Measurements from ENCODE around the gene RPP40. TPM values are rescaled to one million over a fixed set of nuclear protein-coding genes. Genes with fewer than 3 reads are reported as not detected.

The RPP40 gene
- total RNA-seq, 1 experiment from 2014 or later, result 37.9 TPM

DNA sequence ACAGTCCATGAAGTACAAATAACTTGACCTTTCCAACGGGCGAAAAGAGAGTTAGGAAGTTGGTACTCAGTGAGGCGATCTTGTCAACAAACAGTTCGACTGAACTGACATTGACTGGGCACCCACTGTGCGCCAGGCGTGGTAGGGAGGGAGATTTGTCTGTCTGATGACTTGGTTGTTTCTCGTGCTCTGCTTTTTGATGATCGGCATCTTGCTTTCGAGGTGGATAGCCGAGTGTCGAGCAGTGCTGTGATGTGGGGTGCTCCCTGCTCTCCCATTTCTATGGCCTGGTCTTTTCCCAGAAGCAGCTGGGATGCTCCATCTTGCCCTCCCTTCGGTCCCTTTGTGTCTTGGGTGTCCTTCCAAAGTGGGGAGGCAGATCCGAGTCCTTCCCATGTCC is 30.4 kb downstream of the RPP40 start:
- no peaks in the 10 kb centered on the region for H4K20me1 ChIP-seq (ENCODE audit: low read length)
- DNase-seq, result no peak
- CTCF ChIA-PET, result no interaction called here
- H3K9ac ChIP-seq (ENCODE audit: low read length), result no peak overlapping the region
- H3F3A ChIP-seq (ENCODE audit: low read length, unreplicated experiment), result no peaks in the 10 kb centered on the region
- no peak overlapping the region for H2AFZ ChIP-seq (ENCODE audit: low read length)
- H3K4me2 ChIP-seq (ENCODE audit: low read length), result no peak overlapping the region
- no peak for ATAC-seq
- no peaks in the 10 kb centered on the region for H3K36me3 ChIP-seq (ENCODE audit: low read depth, low read length)
- H3K4me1 ChIP-seq (ENCODE audit: insufficient read depth, low read length), result no peaks in the 10 kb centered on the region
- H3K27ac ChIP-seq (ENCODE audit: low read length), result no peak overlapping the region
- no peaks in the 10 kb centered on the region for H3K27me3 ChIP-seq (ENCODE audit: low read length)
- POLR2A ChIA-PET (ENCODE audit: unreplicated experiment), result no interaction called here
- H3K9me3 ChIP-seq (ENCODE audit: low read length), result no peaks in the 10 kb centered on the region
- H3K9me2 ChIP-seq (replicated peaks; ENCODE audit: low read length), result no peaks in the 10 kb centered on the region
- TF ChIP-seq, protein P1, sequence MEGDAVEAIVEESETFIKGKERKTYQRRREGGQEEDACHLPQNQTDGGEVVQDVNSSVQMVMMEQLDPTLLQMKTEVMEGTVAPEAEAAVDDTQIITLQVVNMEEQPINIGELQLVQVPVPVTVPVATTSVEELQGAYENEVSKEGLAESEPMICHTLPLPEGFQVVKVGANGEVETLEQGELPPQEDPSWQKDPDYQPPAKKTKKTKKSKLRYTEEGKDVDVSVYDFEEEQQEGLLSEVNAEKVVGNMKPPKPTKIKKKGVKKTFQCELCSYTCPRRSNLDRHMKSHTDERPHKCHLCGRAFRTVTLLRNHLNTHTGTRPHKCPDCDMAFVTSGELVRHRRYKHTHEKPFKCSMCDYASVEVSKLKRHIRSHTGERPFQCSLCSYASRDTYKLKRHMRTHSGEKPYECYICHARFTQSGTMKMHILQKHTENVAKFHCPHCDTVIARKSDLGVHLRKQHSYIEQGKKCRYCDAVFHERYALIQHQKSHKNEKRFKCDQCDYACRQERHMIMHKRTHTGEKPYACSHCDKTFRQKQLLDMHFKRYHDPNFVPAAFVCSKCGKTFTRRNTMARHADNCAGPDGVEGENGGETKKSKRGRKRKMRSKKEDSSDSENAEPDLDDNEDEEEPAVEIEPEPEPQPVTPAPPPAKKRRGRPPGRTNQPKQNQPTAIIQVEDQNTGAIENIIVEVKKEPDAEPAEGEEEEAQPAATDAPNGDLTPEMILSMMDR (conservative IDR thresholded peaks at IDR 0.05; ENCODE audit: low read depth, low read length), result no peak
- TF ChIP-seq EZH2 (IDR thresholded peaks at IDR 0.05; ENCODE audit: low read length, unreplicated experiment) (no peak), EZH2phosphoT487 (IDR thresholded peaks at IDR 0.05; ENCODE audit: borderline replicate concordance, low read length) (no peak)
- intact Hi-C loops (cut with micrococcal nuclease), result no loop called here
- H3K79me2 ChIP-seq (ENCODE audit: low read length), result no peaks in the 10 kb centered on the region
- H3K4me3 ChIP-seq (ENCODE audit: low read length), result no peak overlapping the region
- no TSS peak for BruUV-seq (replicated peaks)

DNA sequence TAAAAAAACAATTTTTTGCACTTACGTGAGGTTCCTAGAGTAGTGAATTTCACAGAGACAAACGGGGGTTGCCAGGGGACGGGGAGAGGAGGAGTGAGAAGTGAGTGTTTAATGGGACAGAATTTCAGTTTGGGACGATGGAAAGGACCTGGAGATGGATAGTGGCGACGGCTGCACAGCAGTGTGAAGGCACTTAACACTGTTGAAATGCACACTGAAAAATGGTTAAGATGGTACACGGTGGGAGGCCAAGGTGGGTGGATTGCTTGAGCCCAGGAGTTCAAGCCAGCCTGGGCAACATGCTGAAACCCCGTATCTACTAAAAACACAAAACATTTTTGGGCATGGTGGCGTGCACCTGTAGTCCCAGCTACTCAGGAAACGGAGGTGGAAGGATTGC is 31.4 kb downstream of the RPP40 start:
- H3K4me3 ChIP-seq (ENCODE audit: low read length), result no peak overlapping the region
- H3K9me2 ChIP-seq (replicated peaks; ENCODE audit: low read length), result no peaks in the 10 kb centered on the region
- intact Hi-C loops (cut with micrococcal nuclease), result no loop called here
- no TSS peak for BruUV-seq (replicated peaks)
- TF ChIP-seq, protein P1 (conservative IDR thresholded peaks at IDR 0.05; ENCODE audit: low read depth, low read length), result no peak
- TF ChIP-seq EZH2 (IDR thresholded peaks at IDR 0.05; ENCODE audit: low read length, unreplicated experiment), result no peak
- no peaks in the 10 kb centered on the region for H3K79me2 ChIP-seq (ENCODE audit: low read length)
- ATAC-seq, result no peak
- H3K4me2 ChIP-seq (ENCODE audit: low read length), result no peak overlapping the region
- no peak overlapping the region for H3K9ac ChIP-seq (ENCODE audit: low read length)
- POLR2A ChIA-PET (ENCODE audit: unreplicated experiment), result no interaction called here
- H3K27me3 ChIP-seq (ENCODE audit: low read length), result no peaks in the 10 kb centered on the region
- no peaks in the 10 kb centered on the region for H3K4me1 ChIP-seq (ENCODE audit: insufficient read depth, low read length)
- no peaks in the 10 kb centered on the region for H4K20me1 ChIP-seq (ENCODE audit: low read length)
- CTCF ChIA-PET, result interaction anchor here (0.6 kb wide), 1 partner anchor 10 kb away, joined by 4 read pairs; no protein-coding TSS in a partner anchor
- no peak for DNase-seq
- no peaks in the 10 kb centered on the region for H3K9me3 ChIP-seq (ENCODE audit: low read length)
- no peaks in the 10 kb centered on the region for H3K36me3 ChIP-seq (ENCODE audit: low read depth, low read length)
- no peak overlapping the region for H2AFZ ChIP-seq (ENCODE audit: low read length)
- no peak overlapping the region for H3K27ac ChIP-seq (ENCODE audit: low read length)
- H3F3A ChIP-seq (ENCODE audit: low read length, unreplicated experiment), result no peaks in the 10 kb centered on the region

DNA sequence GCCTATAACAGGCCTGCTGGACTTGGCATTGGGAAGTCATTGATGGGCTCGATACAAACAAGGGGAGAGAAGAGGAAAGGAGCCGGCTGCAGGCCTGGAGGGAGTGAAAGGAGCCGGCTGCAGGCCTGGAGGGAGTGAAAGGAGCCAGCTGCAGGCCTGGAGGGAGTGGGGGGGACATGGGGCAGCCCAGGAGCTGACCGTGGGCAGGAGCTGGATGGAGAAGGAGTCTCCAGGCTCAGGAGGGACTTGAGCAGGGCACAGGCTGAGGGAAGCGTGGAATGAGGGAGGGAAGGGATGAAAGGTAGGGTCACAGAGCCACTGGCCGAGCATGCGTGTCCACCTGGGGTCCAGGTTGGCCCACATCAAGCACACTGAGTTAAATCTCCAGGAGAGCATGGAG is 32.0 kb downstream of the RPP40 start:
- Histone ChIP-seq H3K27ac (ENCODE audit: low read length) (no peak overlapping the region), H3K9ac (ENCODE audit: low read length) (no peak overlapping the region), H3K9me2 (replicated peaks; ENCODE audit: low read length) (no peaks in the 10 kb centered on the region), H3K79me2 (ENCODE audit: low read length) (no peaks in the 10 kb centered on the region), H2AFZ (ENCODE audit: low read length) (no peak overlapping the region), H3K4me1 (ENCODE audit: insufficient read depth, low read length) (no peaks in the 10 kb centered on the region), H3K9me3 (ENCODE audit: low read length) (no peaks in the 10 kb centered on the region), H3K4me3 (ENCODE audit: low read length) (no peak overlapping the region), H3K27me3 (ENCODE audit: low read length) (no peaks in the 10 kb centered on the region), H4K20me1 (ENCODE audit: low read length) (no peaks in the 10 kb centered on the region), H3F3A (ENCODE audit: low read length, unreplicated experiment) (no peaks in the 10 kb centered on the region), H3K36me3 (ENCODE audit: low read depth, low read length) (no peaks in the 10 kb centered on the region), H3K4me2 (ENCODE audit: low read length) (no peak overlapping the region)
- no peak for ATAC-seq
- intact Hi-C loops (cut with micrococcal nuclease), result no loop called here
- CTCF ChIA-PET, result interaction anchor here (0.6 kb wide), 1 partner anchor 10 kb away, joined by 4 read pairs; no protein-coding TSS in a partner anchor
- BruUV-seq (replicated peaks), result no TSS peak
- DNase-seq, result no peak
- TF ChIP-seq, protein P1 (conservative IDR thresholded peaks at IDR 0.05; ENCODE audit: low read depth, low read length), result no peak
- TF ChIP-seq EZH2 (IDR thresholded peaks at IDR 0.05; ENCODE audit: low read length, unreplicated experiment) (no peak), EZH2phosphoT487 (IDR thresholded peaks at IDR 0.05; ENCODE audit: borderline replicate concordance, low read length) (no peak)
- POLR2A ChIA-PET (ENCODE audit: unreplicated experiment), result no interaction called here

Data from PC-3 (cell line).